ENCODE measurements around the gene ADAMTS14. TPM values are rescaled to one million over a fixed set of nuclear protein-coding genes. Genes with fewer than 3 reads are reported as not detected.

ADAMTS14 gene
- total RNA-seq, 1 donor from 2014 or later: 1.1 TPM

GRCh38 chr10:70759781-70760180 lies 87.5 kb downstream of the ADAMTS14 start:
- Mint-ChIP-seq H3K36me3 (ENCODE audit: low read depth, unreplicated experiment) (no peaks in the 10 kb centered on the region), H3K9me3 (ENCODE audit: unreplicated experiment) (no peaks in the 10 kb centered on the region), H3K27me3 (ENCODE audit: unreplicated experiment) (peaks cover 8% of the 10 kb centered on the region), H3K27ac (ENCODE audit: unreplicated experiment) (no peak overlapping the region), H3K4me3 (ENCODE audit: unreplicated experiment) (no peak overlapping the region), H3K4me1 (ENCODE audit: unreplicated experiment) (peaks cover 18% of the 10 kb centered on the region)
- TF ChIP-seq CTCF (IDR thresholded peaks at IDR 0.05; ENCODE audit: unreplicated experiment): no peak
- DNase-seq (ENCODE audit: low spot score): no peak

- no peaks in the 10 kb centered on the region for H3K36me3 Mint-ChIP-seq (ENCODE audit: low read depth, unreplicated experiment)
- DNase-seq (ENCODE audit: low spot score): no peak
- TF ChIP-seq CTCF (IDR thresholded peaks at IDR 0.05; ENCODE audit: unreplicated experiment): no peak
- H3K4me3 Mint-ChIP-seq (ENCODE audit: unreplicated experiment): no peak overlapping the region
- peaks cover 4% of the 10 kb centered on the region for H3K9me3 Mint-ChIP-seq (ENCODE audit: unreplicated experiment)
- H3K4me1 Mint-ChIP-seq (ENCODE audit: unreplicated experiment): peaks cover 18% of the 10 kb centered on the region
- peaks cover 8% of the 10 kb centered on the region for H3K27me3 Mint-ChIP-seq (ENCODE audit: unreplicated experiment)
- no peak overlapping the region for H3K27ac Mint-ChIP-seq (ENCODE audit: unreplicated experiment)
Measured at GRCh38 chr10:70760271-70760787, 88.0 kb downstream of the ADAMTS14 start.

DNA sequence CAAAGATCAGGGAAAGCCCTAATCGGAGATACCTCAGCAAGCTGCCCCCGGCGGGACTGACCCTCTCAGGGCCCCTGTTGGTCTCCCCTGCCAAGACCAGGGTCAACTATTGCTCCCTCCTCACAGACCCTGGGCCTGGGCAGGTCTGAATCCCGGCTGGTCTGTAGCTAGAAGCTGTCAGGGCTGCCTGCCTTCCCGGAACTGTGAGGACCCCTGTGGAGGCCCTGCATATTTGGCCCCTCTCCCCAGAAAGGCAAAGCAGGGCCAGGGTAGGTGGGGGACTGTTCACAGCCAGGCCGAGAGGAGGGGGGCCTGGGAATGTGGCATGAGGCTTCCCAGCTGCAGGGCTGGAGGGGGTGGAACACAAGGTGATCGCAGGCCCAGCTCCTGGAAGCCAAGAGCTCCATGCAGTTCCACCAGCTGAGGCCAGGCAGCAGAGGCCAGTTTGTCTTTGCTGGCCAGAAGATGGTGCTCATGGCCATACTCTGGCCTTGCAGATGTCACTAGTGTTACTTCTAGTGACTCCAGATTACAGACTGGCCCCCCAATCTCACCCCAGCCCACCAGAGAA lies 88.8 kb downstream of the ADAMTS14 start:
- no peak overlapping the region for H3K4me3 Mint-ChIP-seq (ENCODE audit: unreplicated experiment)
- no peak overlapping the region for H3K27ac Mint-ChIP-seq (ENCODE audit: unreplicated experiment)
- peaks cover 7% of the 10 kb centered on the region for H3K9me3 Mint-ChIP-seq (ENCODE audit: unreplicated experiment)
- TF ChIP-seq CTCF (IDR thresholded peaks at IDR 0.05; ENCODE audit: unreplicated experiment): no peak
- peaks cover 18% of the 10 kb centered on the region for H3K4me1 Mint-ChIP-seq (ENCODE audit: unreplicated experiment)
- no peaks in the 10 kb centered on the region for H3K36me3 Mint-ChIP-seq (ENCODE audit: low read depth, unreplicated experiment)
- DNase-seq (ENCODE audit: low spot score): peak; percentile 43
- H3K27me3 Mint-ChIP-seq (ENCODE audit: unreplicated experiment): peaks cover 8% of the 10 kb centered on the region

DNA sequence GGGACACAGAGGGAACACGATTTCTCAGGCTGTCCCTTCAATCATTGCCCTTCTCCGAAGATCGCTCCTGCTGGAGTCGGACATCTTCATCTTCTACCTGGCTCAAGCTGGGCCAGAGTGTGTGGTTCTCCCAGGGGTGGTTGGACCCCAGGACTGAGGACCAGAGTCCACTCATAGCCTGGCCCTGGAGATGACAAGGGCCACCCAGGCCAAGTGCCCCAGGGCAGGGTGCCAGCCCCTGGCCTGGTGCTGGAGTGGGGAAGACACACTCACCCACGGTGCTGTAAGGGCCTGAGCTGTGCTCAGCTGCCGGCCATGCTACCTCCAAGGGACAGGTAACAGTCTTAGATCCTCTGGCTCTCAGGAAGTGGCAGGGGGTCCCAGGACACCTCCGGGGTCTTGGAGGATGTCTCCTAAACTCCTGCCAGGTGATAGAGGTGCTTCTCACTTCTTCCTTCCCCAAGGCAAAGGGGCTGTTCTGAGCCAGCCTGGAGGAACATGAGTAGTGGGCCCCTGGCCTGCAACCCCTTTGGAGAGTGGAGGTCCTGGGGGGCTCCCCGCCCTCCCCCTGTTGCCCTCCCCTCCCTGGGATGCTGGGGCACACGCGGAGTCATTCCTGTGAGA lies 89.5 kb downstream of the ADAMTS14 start:
- H3K9me3 Mint-ChIP-seq (ENCODE audit: unreplicated experiment): peaks cover 12% of the 10 kb centered on the region
- no peak for TF ChIP-seq CTCF (IDR thresholded peaks at IDR 0.05; ENCODE audit: unreplicated experiment)
- no peak overlapping the region for H3K4me3 Mint-ChIP-seq (ENCODE audit: unreplicated experiment)
- no peak for DNase-seq (ENCODE audit: low spot score)
- H3K4me1 Mint-ChIP-seq (ENCODE audit: unreplicated experiment): peaks cover 18% of the 10 kb centered on the region
- no peak overlapping the region for H3K27ac Mint-ChIP-seq (ENCODE audit: unreplicated experiment)
- H3K36me3 Mint-ChIP-seq (ENCODE audit: low read depth, unreplicated experiment): peaks cover 4% of the 10 kb centered on the region
- H3K27me3 Mint-ChIP-seq (ENCODE audit: unreplicated experiment): peaks cover 10% of the 10 kb centered on the region
